GM03348 (cell line): ENCODE measurements around the gene FOXP1.
"Not testable (repeated sequence)": the region's sequence is repeated elsewhere in the genome, so short reads cannot be mapped to it uniquely, and the experiment has no call there.

ENCODE experiments used
- DNase-seq: peaks from one replicate; pipeline ENCODE4 v3.0.0; 2012; ENCODE audit warnings: low spot score

Gene FOXP1

GRCh38 chr3:71451060-71451459 lies 132.5 kb downstream of the FOXP1 start:
- no peak for DNase-seq

GRCh38 chr3:71450162-71450561 lies 133.4 kb downstream of the FOXP1 start:
- no peak for DNase-seq

GRCh38 chr3:71447803-71448202 lies 135.7 kb downstream of the FOXP1 start:
- no peak for DNase-seq

DNA sequence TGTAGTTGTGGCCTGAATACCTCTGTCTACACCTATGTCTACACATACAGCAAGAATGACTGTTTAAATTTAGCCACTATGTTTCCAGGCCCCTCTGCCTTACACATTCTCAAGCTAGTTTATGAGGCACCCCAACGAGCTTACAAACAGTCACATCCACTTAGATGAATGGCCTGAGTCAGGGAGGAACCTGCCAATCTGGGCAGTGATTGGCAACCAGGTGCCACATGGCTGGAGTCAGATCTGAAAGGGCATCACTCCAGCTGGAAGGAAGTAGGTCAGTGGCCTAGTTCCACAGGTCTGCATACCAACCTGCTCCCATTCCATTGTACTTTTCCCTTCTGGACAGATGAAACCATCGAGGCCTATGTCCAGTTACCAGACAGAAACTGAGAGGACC lies 136.3 kb downstream of the FOXP1 start:
- DNase-seq = no peak

DNA sequence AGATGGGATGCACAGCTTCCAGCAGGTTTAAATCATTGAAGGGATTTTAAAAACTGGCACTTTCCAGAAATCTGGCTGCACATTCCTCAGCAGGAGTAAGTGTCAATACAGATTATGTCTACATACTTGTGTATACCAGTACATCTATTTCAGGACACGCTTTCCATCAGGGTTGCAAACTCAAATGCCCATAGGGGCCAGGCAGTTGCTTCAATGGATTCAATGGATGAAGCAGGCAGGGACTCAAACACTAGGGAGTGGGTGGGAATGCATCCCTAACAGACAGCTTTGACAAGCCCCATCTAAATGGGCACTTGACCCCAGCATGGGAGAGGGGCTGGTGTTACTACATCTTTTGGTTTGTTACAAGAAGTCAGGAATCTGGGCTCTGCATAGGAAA lies 136.8 kb downstream of the FOXP1 start:
- no peak for DNase-seq

DNA sequence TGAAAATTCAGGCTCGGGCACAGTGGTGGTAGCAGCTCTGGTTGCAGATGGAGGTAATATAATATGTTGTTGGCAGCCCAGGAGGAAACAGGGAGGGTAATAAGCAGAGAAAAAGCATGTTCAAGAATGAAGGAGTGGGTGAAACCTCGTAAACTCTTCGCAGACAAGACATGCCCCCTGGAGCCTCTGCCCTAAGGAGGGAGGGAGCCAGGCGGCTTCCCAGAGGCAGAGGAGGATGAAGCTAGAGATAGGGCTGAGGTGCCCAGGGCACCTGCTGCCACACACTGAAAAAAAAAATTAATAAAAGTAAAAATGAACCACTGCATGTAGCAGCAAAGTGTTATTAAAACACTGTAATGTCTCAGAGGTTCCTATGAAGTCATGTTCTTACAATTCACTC lies 137.3 kb downstream of the FOXP1 start:
- DNase-seq = no peak

GRCh38 chr3:71444861-71445259 lies 138.7 kb downstream of the FOXP1 start:
- DNase-seq = no peak

GRCh38 chr3:71444028-71444860 lies 139.3 kb downstream of the FOXP1 start:
- DNase-seq = peak; percentile 56

- DNase-seq = no peak
These were observed 140.2 kb downstream of the FOXP1 start for GRCh38 chr3:71443332-71443731.

DNA sequence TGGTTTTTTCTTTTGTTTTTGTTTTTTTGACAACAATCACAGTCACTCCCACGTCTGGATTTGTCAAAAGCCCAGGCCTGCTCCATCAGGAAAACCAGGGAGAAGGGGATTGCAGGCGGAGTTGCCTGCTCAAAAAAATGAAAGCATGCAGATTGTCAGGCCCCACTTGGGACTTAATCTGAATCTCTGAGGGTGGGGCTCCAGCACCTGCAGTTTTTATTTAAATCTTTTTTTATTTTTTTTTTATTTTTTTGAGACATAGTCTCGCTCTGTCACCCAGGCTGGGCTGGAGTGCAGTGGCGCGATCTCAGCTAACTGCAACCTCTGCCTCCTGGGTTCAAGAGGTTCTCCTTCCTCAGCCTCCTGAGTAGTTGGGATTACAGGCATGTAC lies 140.9 kb downstream of the FOXP1 start:
- DNase-seq = no peak

- no peak for DNase-seq
These were observed 141.4 kb downstream of the FOXP1 start for GRCh38 chr3:71441925-71442651.

DNA sequence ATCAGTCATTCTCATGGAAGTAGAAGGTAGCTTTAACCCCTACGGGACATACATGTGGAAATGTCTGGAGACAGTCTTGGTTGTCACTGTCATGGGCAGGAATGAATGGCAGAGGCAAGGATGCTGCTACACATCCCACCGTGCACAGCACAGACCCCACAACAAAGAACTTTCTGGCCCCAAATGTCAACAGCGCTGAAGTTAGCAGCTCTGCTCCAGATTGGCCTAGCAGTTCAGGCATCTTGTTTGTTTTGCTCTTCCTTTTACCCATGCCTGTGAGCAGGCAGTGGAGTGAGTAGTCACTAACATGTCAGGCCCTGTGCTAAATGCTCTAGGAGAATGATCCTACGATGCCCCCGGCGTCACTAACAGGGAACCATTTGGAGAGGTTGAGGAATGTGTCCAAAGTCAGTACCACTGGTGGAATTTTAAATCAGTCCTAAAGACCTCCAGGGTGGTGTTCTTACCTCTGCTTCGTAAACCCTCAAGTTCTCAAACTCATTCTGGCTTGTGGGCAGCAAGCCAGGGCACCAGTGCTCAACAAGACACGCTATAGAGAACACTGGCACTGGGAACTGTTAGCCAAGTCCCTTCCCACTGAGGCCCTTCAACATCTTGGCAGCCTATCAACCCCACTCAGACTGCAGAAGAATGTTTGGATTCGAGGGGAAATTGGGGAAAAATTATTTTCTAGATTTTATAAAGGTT lies 142.2 kb downstream of the FOXP1 start:
- DNase-seq = no peak

DNA sequence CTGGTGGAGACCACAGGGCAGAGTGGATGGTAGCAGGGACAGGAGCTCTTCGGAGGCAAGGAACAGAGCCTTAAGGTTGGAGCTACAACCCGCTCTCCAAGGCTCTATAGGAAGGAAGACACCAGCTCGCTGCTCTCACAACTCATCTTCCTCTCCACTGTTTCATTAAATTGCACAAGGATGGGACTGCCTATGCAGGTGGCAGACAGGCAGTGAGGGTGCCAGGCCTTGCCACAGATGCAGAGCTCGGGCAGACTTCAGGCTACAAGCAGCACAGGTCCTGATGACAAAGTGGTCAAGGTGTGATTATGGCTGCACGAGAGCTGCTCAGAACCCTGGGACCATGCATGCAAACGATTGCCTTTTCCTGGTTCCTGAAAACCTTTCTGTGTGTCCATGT lies 144.6 kb downstream of the FOXP1 start:
- no peak for DNase-seq

DNA sequence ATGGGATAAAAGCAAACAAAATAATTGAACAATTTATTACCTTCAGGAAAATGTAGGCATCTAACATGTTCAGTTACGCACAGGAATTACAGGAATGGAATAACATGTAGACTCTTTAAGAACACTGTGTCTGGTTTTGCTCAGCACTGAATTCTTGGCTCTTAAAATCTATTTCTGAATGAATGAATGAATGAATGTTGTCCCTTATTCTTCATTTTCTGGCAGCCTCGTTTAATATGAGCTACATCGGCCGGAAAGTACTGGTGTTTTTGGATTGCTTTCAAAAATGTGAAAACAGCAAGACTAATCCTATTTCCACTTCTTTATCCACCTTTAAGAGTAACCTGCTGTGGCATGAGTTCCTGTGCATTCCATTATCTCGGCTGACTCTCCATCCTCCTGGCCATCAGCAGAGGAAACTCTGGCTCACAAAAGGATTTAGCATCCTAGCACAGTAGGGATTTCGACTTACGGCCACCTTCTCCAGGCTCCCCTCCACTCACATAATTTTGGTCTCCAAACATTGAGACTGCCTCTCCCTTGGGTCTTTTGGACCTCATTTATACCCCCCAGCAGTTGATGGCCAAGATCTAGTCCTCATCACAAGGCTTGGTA lies 145.3 kb downstream of the FOXP1 start:
- no peak for DNase-seq

DNA sequence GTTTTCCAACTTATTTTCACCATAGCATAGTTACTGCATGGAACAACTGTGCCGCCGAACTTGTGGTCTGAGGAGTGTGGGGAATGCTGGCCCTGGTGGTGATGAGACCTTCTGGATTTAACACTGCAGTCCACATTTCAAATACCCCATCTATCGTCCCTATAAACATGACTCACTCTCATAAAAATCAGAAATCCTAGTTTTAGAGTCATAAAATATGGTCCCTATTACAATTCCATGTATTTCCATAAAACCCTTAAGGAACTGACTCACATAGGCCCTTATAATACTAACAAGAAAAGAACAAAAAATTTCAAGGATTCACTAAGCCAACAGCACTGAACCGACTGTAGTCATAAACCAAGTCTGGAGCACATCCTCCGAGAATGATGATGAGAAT lies 147.2 kb downstream of the FOXP1 start:
- DNase-seq = peak; percentile 29

DNA sequence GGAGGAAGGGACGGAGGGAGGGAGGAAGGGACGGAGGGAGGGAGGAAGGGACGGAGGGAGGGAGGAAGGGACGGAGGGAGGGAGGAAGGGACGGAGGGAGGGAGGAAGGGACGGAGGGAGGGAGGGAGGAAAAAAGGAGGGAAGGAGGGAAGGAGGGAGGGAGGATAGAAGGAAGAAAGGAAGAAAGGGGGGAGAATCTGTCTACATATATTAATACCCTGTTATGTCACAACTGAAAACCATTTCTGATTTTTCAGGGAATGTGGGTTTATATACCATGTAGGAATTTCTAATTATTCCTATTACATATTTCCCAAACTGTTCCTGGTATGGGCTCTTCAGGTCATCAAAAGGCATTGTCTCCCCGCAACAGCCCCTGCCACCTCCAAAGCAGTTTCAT lies 147.7 kb downstream of the FOXP1 start:
- not testable (repeated sequence) for DNase-seq

GRCh38 chr3:71433631-71434030 lies 149.9 kb downstream of the FOXP1 start:
- DNase-seq = no peak

DNA sequence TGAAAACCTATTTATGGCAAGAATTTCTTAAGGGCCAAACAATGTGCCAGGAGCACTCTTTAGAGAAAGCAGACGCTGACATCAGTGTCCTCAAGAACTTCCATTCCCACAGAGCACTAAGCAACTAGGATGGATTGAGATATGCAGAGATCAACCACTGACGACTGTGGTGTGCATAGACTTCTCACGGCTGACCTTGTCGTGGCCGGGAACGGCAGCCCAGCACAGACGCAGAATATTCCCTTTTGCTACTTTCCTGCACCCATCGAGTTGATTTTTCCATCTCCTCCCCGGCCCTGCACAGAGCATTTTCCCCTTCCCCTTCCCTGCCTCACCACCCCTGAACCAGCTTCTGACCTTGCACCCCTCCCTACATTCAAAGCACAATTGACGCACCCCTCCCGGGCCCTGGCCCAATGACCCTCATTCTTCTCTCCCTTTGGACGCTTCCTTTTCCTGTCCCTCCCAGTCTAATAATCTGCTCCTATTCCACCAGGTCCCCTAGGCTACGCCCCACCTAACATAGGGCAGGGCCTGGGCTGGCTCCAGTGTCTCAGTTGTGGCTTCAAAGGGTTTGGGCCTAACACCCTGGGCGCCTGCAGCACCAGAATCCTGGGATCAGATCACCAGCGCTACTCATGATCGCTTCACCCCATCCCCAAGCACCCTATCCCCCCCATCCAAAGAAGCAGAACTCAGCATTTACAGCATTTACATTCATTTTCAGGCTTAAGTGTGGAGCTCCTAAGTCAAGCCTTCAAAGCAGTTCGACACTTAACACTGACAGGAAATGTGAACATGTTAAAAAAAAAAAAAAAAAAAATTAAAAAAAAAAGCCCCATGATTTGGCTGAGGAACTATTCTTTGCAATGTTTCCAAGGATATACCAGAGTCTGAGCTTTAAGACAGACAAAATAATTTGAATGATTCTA lies 151.2 kb downstream of the FOXP1 start:
- DNase-seq = no peak

- no peak for DNase-seq
These were observed 152.5 kb downstream of the FOXP1 start for GRCh38 chr3:71430941-71431552.

DNA sequence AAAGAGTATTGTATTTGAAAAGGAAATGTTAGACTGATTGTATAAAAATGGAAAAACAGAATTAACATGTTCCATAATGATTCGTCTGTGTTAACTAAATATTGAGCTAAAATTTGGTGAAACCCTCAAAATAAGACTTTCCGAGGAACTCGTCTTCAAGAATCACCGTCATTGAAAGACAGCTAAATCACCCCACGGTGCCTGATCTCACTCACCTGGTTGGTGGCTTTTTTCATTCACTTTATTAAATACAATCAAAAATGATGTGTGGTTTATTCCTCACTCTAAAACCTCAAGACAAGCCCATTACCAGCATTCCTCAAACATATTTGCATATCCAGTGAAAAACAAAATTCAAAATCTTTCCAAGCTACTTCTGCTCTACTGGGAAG lies 153.9 kb downstream of the FOXP1 start:
- DNase-seq = no peak
